GM19452 (cell line): ENCODE results near the gene EEF2KMT.
A peak's percentile ranks its signal among the peaks of the same experiment; 100 is the strongest.
"Not testable (repeated sequence)": the region's sequence is repeated elsewhere in the genome, so short reads cannot be mapped to it uniquely, and the experiment has no call there.

Experiments used
- ATAC-seq: cut with Tn5 transposase; IDR thresholded peaks from one replicate; pipeline ENCODE4 v1.9.1; 2021; ENCODE audit not compliant: unreplicated experiment

Gene EEF2KMT

DNA sequence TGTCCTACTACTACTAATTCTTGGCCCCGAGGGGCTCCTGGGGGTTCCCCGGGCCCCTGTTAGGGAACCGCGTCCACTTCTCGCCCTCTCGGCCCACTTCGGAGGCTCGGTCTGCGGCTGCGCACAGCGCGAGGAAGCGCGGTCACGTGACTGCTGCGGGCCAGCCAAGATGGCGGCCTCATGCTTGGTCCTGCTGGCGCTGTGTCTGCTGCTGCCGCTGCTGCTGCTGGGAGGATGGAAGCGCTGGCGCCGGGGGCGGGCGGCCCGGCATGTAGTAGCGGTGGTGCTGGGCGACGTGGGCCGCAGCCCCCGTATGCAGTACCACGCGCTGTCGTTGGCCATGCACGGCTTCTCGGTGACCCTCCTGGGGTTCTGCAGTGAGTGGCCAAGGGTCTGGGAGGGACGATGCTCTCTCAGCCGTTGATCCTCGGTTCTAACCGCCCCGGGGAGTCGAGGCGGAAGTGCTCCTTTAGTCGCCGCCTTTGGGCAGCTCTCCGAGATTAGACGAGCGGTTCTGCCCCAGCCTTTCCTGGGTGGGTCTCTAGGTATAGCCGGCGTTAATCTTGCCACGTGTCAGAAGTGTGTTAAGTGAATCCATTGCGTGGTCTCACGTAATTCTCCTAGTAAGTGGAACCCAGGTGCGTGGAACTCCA is 25.8 kb downstream of the EEF2KMT start, which contains the start of gene ALG1:
ALG1 (plus strand) TSS at position 163 of the 653 bp plus-strand sequence; CDS start at position 170, 7 bp downstream.
- ATAC-seq: peak; percentile 90

DNA sequence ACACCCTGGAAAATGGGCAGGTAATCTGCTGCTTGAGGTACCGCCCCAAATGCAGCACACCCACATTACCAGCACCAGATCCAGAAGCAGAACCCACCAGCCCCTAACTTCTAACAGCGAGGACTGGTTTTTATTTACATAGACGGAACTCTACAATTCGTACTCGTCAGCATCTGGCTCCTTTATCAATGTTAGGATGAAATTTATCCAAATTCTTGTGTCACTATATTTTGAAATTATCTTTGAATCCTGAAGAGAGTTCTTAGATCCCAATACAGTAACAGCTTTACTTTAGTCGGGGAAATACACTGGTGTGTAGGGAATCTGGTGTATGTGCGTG is 26.3 kb downstream of the EEF2KMT start:
- ATAC-seq: no peak

DNA sequence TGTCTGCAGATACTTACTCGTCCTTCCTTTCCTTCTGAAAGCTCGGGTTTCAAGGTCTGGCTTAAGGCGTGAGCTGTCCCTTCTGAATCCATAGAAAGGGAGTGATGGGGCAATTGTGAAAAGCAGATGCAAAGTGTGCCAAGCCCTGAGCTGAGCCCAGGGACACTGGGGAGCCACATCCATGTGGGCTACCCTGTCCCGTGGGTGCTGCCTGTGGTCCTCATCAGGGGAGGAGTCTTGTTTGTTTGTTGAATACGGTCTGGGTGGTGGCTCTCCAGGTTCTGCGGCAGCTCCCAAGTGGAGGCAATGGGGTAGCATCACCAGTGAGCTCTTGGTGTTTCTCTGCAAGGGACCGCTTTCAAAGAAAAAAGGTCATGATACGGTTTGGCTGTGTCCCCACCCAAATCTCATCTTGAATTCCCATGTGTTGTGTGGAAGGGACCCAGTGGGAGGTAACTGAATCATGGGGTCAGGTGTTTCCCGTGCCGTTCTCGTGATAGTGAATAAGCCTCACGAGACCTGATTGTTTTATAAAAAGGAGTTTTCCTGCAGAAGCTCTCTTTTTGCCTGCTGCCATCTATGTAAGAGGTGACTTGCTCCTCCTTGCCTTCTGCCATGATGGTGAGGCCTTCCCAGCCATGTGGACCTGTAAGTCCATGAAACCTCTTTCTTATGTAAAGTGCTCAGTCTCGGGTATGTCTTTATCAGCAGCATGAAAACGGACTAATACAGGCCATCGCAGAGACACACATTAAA is 27.0 kb downstream of the EEF2KMT start:
- no peak for ATAC-seq

DNA sequence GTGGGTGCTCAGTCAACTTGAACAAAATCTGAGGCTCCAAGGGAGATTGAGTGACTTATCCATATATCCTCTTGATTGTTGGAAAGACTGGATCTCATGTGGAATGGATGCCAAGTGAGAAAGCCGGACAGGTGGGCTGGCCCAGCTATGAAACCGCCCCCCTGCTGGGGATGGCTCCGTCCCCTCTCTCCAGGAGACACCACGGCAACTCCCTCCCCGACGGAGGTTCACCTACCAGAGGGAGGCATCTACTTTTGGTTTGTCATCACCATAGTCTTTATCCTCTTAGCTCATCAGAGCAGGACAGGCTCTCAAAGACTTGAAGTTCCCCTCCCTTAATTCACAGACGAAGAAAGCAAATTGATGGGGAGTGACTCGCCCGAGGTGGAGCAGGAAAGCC is 27.7 kb downstream of the EEF2KMT start:
- ATAC-seq: no peak

DNA sequence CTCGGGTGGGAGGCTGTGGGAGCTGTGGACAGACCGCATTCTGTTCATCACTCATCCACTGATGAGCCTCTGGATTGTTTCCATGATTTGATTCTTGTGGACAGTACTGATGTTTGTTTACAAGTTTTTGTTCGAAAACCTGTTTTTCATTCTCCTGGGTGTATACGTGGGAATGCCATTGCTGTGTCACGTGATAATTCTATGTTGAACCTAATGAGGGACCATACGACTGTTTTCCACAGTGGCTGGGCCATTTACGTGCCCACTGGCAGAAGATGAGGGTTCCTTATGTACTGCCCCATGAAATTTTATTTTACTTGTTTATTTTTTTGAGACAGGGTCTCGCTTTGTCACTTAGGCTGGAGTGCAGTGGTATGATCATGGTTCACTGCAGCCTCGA is 28.5 kb downstream of the EEF2KMT start:
- ATAC-seq: no peak

DNA sequence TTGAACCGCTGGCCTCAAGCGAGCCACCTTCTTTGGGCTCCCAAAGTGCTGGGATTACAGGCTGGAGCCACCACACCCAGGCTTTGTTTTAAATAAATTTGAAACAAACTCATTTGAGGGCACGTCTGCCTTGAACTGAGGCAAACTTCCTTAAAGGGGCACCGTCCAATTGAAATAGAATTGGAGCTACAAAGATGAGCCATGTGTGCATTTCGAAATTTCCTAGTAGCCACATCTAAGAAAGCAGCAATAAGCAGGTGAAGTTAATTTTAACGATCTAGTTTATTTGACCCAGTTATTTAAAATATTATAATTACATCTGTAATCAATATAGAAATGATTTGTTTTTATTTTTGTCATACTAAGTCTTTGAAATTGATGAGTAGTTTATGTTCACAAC is 31.1 kb downstream of the EEF2KMT start:
- ATAC-seq: no peak

DNA sequence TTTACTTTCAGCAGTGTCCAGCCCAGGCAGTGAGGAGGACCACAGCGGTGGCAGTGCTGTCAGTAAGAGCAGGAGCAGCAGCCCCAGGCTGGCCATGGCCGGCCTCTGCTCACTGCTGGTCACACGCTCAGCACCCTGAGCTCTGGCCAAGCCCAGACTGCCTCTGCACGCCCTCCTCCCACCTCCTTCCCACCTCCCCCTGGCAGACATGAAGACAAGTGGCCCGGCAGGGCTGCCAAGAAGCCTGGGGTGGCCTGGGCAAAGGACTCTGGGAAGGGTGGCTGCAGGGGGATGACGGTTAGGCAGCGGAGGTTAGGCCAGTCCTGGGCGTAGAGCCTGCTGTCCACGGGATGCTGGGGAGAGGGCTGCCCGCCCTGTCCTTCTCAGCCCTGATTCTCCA is 31.8 kb downstream of the EEF2KMT start, which contains the start of gene C16orf89:
C16orf89 (minus strand) TSS at position 144 of the 400 bp plus-strand sequence; CDS start at position 96, 48 bp downstream.
- ATAC-seq: no peak

DNA sequence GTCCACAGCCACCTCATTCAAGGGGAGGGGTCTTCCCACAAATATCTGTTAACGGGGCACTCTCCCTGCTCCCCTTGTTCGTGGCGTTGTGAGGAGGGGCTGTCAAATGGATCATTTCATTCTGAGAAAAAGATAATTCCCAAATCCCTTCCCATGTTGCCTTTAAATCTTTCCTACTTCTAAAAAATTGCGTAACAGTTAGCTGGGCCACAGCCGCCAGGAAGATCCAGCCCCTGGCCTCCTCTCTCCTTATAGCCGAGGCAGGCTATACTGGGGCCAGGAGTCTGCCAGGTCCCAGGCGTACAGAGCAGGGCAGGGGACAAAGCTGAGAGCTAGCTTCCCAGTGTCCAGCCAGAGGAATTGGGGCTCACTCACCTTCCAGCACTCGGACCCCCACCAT is 32.3 kb downstream of the EEF2KMT start:
- no peak for ATAC-seq

DNA sequence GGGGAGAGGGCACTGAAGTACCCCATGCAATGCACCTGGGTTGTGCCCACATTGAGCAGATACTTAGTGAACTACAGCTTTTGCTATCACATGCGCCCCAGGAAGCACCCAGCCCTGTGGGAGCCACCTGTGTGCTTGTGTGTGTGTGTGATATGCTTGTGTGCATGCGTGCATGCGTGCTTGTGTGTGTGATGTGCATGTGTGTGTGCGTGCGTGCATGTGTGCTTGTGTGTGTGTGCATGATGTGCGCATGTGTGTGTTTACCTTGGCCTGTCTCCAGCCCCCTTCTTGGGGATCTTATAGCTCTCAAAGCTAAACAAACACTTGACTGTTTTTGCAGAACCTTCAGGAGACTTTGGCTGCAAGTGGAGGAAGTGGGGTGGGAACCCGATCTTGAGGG is 32.7 kb downstream of the EEF2KMT start:
- no peak for ATAC-seq

DNA sequence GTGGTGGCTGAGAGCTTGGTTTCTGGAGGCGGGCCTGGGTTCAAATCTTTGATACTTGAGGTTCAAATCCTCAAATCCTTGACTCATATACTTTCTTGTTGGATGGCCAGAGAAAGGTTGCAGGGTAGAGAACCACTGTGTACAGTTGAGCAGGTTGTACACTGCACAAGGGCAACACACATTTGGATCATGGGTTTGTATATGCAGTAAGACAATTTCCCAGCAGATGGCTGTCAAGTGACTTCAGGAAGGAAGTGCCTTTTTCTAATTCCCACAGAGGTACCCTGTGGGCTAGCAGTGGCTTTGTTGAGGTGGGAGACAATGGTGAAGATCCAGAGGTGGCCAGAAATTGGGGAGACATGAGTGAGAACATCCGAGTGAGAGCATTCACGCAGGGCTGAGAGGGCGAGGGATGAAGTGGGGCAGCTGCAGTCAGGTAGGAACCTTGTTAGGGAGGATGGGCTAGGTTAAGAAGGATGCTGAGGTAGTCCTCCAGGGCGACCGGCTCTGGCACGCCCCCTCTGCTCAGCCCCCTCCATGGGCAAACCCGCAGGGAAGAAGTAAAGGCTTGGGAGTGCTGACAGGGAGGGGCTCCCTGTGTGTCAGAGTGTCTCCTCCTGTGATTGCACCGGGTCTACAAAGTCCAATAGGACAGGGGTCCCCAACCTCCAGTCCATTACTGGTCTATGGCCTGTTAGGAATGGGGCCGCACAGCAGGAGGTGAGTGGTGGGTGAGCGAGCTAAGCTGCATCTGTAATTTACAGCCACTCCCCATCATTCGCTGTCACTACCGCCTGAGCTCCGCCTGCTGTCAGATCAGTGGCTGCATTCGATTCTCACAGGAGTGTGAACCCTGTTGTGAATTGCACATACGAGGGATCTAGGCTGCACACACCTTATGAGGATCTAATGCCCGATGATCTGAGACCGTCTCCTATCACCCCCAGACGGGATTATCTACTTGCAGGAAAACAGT is 34.5 kb downstream of the EEF2KMT start:
- ATAC-seq: no peak

DNA sequence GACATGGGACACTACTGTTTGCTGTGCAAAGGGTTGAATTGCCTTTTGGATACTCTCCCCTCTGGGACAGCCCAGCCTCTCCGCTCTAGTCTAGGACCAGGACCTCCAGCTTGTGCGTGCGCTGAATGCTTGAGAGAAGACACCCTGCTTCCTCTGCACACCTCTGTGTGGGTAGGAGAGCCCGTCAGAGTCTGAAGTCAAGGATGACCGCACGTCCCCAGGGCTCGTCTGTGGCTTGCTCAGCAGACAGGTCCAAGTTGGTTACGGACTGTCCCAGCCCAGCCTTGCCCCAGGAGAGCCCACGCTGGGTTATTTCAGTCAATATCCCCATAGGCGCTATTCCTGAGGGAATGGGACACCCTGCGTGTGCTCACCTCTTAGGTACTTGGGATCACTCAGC is 35.5 kb downstream of the EEF2KMT start:
- ATAC-seq: no peak

DNA sequence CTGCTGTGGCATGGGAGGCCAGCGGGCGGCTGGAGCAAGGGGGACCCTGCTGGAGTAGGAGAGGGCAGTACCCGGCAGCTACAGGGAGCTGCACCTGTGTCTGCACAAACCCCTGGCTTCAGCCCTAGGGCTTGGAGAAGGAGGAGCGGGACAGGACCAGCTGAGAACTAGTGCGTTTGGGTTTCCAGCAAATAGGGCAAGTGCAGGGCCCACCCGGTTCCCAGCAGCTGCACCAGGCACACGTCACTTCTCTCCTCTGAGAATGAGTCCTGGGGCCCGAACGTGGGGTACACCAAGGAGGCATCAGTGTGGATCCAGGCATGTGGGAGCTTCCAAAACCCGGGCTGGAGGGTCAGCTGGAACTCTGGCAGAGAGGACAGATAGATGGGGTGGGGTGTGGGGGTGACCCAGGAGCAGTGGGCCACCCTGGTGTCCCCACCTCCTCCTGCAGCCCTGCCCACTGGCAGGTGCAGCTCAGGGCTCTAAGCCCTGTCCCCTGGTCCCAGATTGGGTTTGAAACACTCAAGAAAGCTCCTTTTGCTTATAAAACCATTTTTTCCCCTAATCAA is 37.4 kb downstream of the EEF2KMT start:
- no peak for ATAC-seq

DNA sequence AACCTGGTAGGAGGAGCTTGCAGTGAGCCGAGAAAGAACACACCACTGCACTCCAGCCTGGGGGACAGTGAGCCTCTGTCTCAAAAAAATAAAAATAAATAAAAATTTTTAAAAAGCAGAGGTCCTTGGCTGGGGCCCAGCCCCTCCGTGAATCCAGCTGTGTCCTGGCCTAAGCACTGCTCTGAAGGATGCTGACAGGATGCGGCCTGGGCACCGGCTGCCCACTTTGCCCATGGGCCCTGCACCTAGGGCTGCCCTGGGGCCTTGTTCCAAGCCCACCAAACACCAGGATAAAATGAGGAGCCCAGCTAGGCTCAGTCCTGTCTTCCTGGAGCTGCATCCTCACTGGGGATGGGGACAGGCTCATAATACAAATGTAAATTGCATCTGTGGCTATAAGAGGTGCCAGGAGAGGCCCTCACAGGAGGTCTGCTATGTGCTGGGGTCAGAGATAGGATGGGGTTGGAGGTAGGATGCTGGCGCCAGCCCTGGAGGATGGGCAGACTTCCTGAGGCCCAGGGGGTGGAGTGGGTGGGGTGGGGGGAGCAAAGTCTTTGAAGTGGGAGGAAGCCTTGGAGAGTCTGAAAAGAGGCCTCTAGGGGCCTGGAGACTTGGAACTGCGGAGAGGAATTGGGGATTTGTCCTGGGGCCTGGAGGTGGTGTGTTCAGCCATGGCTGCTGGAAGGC is 38.1 kb downstream of the EEF2KMT start:
- no peak for ATAC-seq

DNA sequence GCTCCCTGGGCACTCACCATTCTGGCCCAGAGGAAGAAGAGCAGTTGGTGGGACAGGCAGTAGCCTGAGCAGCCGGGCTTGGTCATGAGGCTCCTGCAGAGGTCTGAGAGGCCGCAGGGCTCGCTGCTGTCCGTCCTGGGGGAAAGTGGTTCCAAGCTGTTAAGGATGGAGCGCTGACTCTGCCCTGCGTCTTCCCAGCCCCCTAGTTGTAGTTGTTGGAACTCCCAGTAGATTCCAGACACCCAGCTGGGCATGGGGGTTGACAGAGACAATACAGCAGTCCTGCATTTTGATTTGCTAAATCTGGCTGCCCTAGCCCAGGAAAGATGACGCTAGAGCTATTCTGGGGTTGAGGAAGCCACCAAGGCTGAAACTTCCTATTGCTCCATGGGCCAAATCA is 39.1 kb downstream of the EEF2KMT start:
- no peak for ATAC-seq

DNA sequence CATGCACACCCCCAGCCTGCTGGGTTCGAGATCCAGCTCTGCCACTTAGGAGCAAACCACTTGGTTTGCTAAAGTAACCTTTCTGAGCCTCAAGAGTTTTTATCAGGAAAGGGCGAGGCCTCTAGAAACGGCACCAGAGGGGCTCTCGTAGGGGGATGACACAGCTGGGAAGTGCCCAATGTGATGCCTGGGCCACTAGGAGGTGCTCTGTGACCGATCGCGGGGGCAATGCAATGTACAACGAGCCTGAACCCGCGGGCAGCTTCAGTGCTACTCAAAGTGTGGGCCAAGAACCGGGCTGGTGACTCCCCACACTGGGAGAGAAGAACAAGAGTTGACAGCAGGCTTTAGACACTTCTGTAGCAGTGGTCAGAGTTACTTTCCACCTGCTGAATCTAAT is 41.2 kb downstream of the EEF2KMT start:
- no peak for ATAC-seq

DNA sequence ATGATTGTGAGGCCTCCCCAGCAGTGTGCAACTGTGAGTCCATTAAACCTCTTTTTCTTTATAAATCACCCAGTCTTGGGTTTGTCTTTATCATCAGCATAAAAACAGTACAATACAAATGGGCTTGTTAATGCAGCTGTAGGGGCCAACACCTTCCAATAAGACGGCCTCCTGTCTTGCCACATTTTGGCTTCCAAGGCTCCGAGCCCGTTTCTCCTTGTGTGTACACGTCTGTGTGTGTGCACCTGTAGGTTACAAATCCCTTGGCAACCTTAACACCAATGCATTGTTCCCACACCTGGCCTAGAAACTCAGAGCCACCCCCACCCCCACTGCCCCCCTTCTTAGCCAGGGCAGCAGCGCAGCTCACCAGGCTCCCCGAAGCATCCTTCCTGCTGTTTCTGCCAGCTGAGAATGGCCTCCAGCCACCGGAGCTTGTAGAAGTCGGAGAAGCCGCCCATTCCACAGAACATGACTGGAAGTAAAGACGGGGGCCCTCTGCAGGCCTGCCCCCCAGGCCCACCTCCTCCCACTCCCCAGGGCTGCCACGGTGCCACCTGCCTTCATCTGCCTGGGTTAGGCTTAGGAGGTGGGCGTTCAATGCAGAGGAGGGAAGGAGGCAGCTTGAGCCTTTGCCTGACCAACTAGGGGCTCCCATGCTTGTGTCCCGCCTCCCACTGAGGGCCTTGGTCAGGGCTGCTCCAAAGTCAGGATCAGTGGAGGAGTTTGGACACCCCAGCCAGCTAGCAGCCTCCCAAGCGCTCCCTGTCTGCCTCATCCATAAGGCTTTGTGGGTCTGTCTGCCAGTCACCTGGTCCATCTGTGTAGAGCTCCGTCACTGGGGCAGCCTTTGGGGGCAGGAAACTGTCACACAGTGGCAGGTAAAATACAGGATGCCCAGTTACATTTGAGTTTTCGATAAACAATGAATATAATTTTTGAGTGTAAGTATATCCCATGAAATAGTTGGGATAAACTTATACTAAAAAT is 42.4 kb downstream of the EEF2KMT start:
- ATAC-seq: no peak

DNA sequence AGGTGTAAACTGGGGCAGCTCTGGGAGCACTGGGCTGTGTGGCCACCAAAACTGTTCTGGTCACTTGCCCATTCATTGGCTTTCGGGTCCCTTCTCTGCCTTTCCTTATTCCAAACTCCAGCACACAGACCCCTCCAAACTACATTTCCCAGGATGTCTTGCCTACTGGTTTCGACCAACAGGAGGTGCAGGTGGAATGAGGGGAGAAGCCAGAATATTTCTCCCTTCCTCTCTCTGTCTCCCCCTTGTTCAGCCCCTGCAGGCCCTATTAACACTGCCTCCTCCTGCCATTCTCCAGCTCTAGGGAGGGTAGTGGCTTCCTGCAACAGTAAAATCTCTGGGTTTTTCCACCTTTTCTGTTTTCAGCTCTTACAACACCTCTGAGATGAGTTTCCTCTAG is 50.7 kb downstream of the EEF2KMT start:
- no peak for ATAC-seq

DNA sequence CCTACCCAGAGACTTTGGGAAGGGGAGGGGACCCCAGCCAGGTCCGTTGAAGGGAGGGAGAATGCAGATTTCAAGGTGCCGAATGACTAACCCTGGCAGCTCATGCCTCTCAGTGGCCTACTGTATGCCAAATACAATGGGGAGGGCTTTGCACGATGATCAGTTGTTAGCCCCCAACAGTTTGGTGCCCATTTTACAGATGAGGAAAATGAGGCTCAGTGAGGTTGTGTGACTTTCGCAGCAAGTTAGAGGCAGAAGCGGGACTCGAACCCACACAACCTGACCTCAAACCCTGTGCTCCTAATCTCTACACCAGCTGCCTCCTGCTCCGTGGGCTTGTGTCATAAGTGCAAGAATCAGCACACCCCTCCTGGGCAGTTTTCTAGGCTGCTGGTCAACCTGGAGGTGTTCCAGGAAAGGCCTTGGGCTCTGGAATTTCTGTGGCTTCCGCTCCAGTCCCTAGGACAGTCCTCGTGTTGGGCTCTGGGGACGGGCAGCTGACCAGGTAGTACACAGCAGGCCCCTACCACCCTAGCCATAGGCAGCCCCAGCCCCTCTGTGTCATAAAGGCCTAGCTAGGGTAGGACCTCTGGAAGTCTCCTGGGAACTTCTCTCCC is 52.0 kb downstream of the EEF2KMT start:
- ATAC-seq: no peak

DNA sequence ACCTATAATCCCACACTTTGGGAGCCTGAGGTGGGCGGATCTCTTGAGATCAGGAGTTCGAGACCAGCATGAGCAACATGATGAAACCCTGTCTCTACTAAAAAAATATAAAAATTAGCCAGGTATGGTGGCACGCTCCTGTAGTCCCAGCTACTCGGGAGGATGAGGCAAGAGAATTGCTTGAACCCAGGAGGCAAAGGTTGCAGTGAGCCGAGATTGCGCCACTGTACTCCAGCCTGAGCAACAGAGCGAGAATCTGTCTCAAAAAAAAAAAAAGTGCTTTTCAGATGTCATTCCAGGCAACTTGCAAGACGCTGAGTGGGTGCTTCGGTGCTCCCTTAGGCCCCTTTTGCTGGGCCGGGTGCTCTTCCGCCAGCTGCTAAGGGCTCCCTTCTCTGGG is 53.0 kb downstream of the EEF2KMT start:
- not testable (repeated sequence) for ATAC-seq
